SK-N-SH treated with all-trans-retinoic acid at 6 μM for 48 hours (cell line): Measurements from ENCODE around the gene PRPF8.

Source experiments
- ATAC-seq: fragments of 200-7000 bp; cut with Tn5 transposase; 3 replicates; pipeline ENCODE4 v1.9.1; 2020; ENCODE audit warnings: mild to moderate bottlenecking, moderate library complexity
- ARNTL ChIP-seq: fragments of 450-650 bp; formaldehyde crosslinking; IDR thresholded peaks from 2 replicates; pipeline ENCODE4 v1.5.0; 2020; ENCODE audit warnings: low read depth, mild to moderate bottlenecking, moderate library complexity, borderline replicate concordance
- BACH2 ChIP-seq: fragments of 250-450 bp; sonication (Bioruptor Pico); IDR thresholded peaks from 2 replicates; pipeline ENCODE4 v1.9.0; 2021; ENCODE audit warnings: mild to moderate bottlenecking, borderline replicate concordance
- CREB5 ChIP-seq: fragments of 250-450 bp; sonication (Bioruptor Pico); IDR thresholded peaks from 2 replicates; pipeline ENCODE4 v1.5.1; 2020; ENCODE audit warnings: low read depth, mild to moderate bottlenecking, moderate library complexity
- ESRRG ChIP-seq: fragments of 250-450 bp; sonication (Bioruptor Pico); IDR thresholded peaks from 2 replicates; pipeline ENCODE4 v1.6.1; 2021; ENCODE audit warnings: mild to moderate bottlenecking
- GLIS3 ChIP-seq: fragments of 250-450 bp; sonication (Bioruptor Pico); IDR thresholded peaks from 2 replicates; pipeline ENCODE4 v1.5.0; 2020; ENCODE audit warnings: mild to moderate bottlenecking, moderate library complexity
- ISL1 ChIP-seq: fragments of 250-450 bp; sonication (Bioruptor Pico); IDR thresholded peaks from 2 replicates; pipeline ENCODE4 v2.1.2; 2022; ENCODE audit warnings: mild to moderate bottlenecking, moderate library complexity
- OSR1 ChIP-seq: fragments of 250-450 bp; sonication (Bioruptor Pico); IDR thresholded peaks from 2 replicates; pipeline ENCODE4 v1.8.0; 2022; ENCODE audit warnings: moderate library complexity, mild to moderate bottlenecking, inconsistent platforms
- PATZ1 ChIP-seq: fragments of 250-450 bp; sonication (Bioruptor Pico); IDR thresholded peaks from 2 replicates; pipeline ENCODE4 v1.8.0; 2020; ENCODE audit warnings: mild to moderate bottlenecking, moderate library complexity, borderline replicate concordance
- PPARA ChIP-seq: fragments of 250-450 bp; sonication (Bioruptor Pico); IDR thresholded peaks from 2 replicates; pipeline ENCODE4 v1.5.0; 2020; ENCODE audit warnings: mild to moderate bottlenecking, borderline replicate concordance
- SNAI2 ChIP-seq: fragments of 250-450 bp; sonication (Bioruptor Pico); IDR thresholded peaks from 2 replicates; pipeline ENCODE4 v1.5.0; 2020; ENCODE audit warnings: mild to moderate bottlenecking, moderate library complexity
- TCF4 ChIP-seq: fragments of 250-450 bp; sonication (Bioruptor Pico); IDR thresholded peaks from 2 replicates; pipeline ENCODE4 v1.8.0; 2021; ENCODE audit warnings: mild to moderate bottlenecking, moderate library complexity, borderline replicate concordance
- TOX ChIP-seq: fragments of 250-450 bp; sonication (Bioruptor Pico); IDR thresholded peaks from 2 replicates; pipeline ENCODE4 v1.8.0; 2021; ENCODE audit warnings: mild to moderate bottlenecking, moderate library complexity, borderline replicate concordance
- ZC3H10 ChIP-seq: fragments of 250-450 bp; sonication (Bioruptor Pico); IDR thresholded peaks from 2 replicates; pipeline ENCODE4 v1.5.1; 2021; ENCODE audit warnings: mild to moderate bottlenecking, moderate library complexity
- ZFP3 ChIP-seq: fragments of 250-450 bp; sonication (Bioruptor Pico); IDR thresholded peaks from 2 replicates; pipeline ENCODE4 v1.5.0; 2020; ENCODE audit warnings: mild to moderate bottlenecking, moderate library complexity
- ZNF565 ChIP-seq: fragments of 450-650 bp; formaldehyde crosslinking; conservative IDR thresholded peaks from 2 replicates; pipeline ENCODE4 v1.5.0; 2020; ENCODE audit warnings: low read depth, mild to moderate bottlenecking, moderate library complexity
- ZNF70 ChIP-seq: fragments of 450-650 bp; formaldehyde crosslinking; IDR thresholded peaks from 2 replicates; pipeline ENCODE4 v1.5.0; 2020; ENCODE audit warnings: mild to moderate bottlenecking, moderate library complexity
- TF ChIP-seq, protein P1 (sequence below): fragments of 250-450 bp; sonication (Bioruptor Pico); IDR thresholded peaks from 2 replicates; pipeline ENCODE4 v1.8.0; 2021; ENCODE audit warnings: low read depth, mild to moderate bottlenecking, moderate library complexity, borderline replicate concordance
- TF ChIP-seq, protein P2 (sequence below): fragments of 250-450 bp; sonication (Bioruptor Pico); IDR thresholded peaks from 2 replicates; pipeline ENCODE4 v1.5.0; 2020; ENCODE audit warnings: mild to moderate bottlenecking, moderate library complexity
- TF ChIP-seq, protein P3 (sequence below): fragments of 250-450 bp; sonication (Bioruptor Pico); IDR thresholded peaks from 2 replicates; pipeline ENCODE4 v1.5.1; 2021; ENCODE audit warnings: mild to moderate bottlenecking, moderate library complexity

The PRPF8 gene

GRCh38 chr17:1644493-1645206, 40.0 kb downstream of the PRPF8 start:
- TF ChIP-seq, protein P1, sequence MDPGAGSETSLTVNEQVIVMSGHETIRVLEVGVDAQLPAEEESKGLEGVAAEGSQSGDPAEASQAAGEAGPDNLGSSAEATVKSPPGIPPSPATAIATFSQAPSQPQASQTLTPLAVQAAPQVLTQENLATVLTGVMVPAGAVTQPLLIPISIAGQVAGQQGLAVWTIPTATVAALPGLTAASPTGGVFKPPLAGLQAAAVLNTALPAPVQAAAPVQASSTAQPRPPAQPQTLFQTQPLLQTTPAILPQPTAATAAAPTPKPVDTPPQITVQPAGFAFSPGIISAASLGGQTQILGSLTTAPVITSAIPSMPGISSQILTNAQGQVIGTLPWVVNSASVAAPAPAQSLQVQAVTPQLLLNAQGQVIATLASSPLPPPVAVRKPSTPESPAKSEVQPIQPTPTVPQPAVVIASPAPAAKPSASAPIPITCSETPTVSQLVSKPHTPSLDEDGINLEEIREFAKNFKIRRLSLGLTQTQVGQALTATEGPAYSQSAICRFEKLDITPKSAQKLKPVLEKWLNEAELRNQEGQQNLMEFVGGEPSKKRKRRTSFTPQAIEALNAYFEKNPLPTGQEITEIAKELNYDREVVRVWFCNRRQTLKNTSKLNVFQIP (CRISPR knock-in tag): no peak
- no peak for TF ChIP-seq ZNF565 (CRISPR knock-in tag)
- TF ChIP-seq ESRRG: no peak
- TF ChIP-seq, protein P2, sequence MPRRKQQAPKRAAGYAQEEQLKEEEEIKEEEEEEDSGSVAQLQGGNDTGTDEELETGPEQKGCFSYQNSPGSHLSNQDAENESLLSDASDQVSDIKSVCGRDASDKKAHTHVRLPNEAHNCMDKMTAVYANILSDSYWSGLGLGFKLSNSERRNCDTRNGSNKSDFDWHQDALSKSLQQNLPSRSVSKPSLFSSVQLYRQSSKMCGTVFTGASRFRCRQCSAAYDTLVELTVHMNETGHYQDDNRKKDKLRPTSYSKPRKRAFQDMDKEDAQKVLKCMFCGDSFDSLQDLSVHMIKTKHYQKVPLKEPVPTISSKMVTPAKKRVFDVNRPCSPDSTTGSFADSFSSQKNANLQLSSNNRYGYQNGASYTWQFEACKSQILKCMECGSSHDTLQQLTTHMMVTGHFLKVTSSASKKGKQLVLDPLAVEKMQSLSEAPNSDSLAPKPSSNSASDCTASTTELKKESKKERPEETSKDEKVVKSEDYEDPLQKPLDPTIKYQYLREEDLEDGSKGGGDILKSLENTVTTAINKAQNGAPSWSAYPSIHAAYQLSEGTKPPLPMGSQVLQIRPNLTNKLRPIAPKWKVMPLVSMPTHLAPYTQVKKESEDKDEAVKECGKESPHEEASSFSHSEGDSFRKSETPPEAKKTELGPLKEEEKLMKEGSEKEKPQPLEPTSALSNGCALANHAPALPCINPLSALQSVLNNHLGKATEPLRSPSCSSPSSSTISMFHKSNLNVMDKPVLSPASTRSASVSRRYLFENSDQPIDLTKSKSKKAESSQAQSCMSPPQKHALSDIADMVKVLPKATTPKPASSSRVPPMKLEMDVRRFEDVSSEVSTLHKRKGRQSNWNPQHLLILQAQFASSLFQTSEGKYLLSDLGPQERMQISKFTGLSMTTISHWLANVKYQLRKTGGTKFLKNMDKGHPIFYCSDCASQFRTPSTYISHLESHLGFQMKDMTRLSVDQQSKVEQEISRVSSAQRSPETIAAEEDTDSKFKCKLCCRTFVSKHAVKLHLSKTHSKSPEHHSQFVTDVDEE (CRISPR knock-in tag): no peak
- no peak for TF ChIP-seq ARNTL
- TF ChIP-seq PPARA (CRISPR knock-in tag): no peak
- no peak for ATAC-seq

DNA sequence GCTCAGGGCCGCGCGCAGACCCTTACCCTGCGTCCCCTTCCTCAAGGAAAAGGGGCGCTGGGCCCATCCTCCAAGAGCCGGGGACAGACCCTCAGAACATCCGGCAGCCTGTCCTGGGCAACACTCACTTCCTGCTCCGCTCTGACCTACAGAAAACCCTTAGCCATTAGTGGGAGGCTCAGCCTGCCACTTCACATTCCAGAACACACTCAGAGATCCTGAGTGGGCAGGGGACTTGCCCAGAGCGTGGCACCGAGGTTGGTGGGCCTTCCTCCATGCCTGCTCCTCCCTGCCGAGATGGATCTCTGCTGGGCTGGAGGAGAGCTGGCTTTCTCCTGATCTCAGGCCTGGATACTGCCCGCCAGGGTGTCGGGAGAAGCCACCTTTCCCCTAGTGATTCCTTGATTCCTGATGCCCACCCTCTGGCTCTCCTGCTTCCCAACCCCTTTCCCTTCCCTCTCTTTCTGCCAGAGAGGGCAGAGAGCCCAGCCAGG, 40.6 kb downstream of the PRPF8 start:
- TF ChIP-seq CREB5 (CRISPR knock-in tag) (no peak), OSR1 (CRISPR knock-in tag) (no peak), ARNTL (no peak), ZFP3 (no peak), ZNF70 (CRISPR knock-in tag) (no peak), ISL1 (CRISPR knock-in tag) (no peak), TCF4 (CRISPR knock-in tag) (no peak), PATZ1 (CRISPR knock-in tag) (no peak), ZC3H10 (CRISPR knock-in tag) (no peak), BACH2 (CRISPR knock-in tag) (no peak), TOX (no peak), PPARA (CRISPR knock-in tag) (no peak), SNAI2 (CRISPR knock-in tag) (no peak), GLIS3 (CRISPR knock-in tag) (no peak), ZNF565 (CRISPR knock-in tag) (no peak), ESRRG (no peak)
- TF ChIP-seq, protein P3, sequence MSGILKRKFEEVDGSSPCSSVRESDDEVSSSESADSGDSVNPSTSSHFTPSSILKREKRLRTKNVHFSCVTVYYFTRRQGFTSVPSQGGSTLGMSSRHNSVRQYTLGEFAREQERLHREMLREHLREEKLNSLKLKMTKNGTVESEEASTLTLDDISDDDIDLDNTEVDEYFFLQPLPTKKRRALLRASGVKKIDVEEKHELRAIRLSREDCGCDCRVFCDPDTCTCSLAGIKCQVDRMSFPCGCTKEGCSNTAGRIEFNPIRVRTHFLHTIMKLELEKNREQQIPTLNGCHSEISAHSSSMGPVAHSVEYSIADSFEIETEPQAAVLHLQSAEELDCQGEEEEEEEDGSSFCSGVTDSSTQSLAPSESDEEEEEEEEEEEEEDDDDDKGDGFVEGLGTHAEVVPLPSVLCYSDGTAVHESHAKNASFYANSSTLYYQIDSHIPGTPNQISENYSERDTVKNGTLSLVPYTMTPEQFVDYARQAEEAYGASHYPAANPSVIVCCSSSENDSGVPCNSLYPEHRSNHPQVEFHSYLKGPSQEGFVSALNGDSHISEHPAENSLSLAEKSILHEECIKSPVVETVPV (CRISPR knock-in tag): no peak
- TF ChIP-seq, protein P2 (CRISPR knock-in tag): no peak

More for the DNA sequence above, 40.6 kb downstream of the PRPF8 start:
- no peak for ATAC-seq
